H1 (cell line): ENCODE data around the gene FOXA2. TPM values are rescaled to one million over a fixed set of nuclear protein-coding genes. Genes with fewer than 3 reads are reported as not detected.

ENCODE experiments used
- CTCF ChIA-PET: fragments of 300-600 bp; sonication (Branson Sonifier 250); formaldehyde crosslinking; loops from one replicate; lab custom pipeline; 2021; ENCODE audit not compliant: partially characterized antibody; lab: Charles Lee
- POLR2A ChIA-PET: fragments of 300-600 bp; sonication (Branson Sonifier 250); formaldehyde crosslinking; loops from one replicate; lab custom pipeline; 2021; ENCODE audit warnings: inconsistent platforms; ENCODE audit not compliant: partially characterized antibody; lab: Charles Lee
- DNase-seq, 2 experiments: peaks; one replicate each; pipeline versions ENCODE4 v3.0.0 to v3.0.0-alpha.2; 2010 to 2022; ENCODE audit warnings: low spot score in 2 of 2, low read depth in 1 of 2, mixed read lengths in 1 of 2
- FAIRE-seq: peaks from 2 replicates; lab custom pipeline; 2011; peaks lifted over from hg19 to GRCh38; lab: Jason Lieb, UNC
- H2AFZ ChIP-seq: 2 replicates; pipeline ENCODE4 v1.8.1; 2012; ENCODE audit warnings: low read length, inconsistent platforms
- H2AK5ac ChIP-seq: 2 replicates; pipeline ENCODE4 v1.6.1; 2013; ENCODE audit warnings: low read depth, low read length
- H2BK120ac ChIP-seq: replicated peaks from 2 replicates; pipeline ENCODE3; 2013; ENCODE audit warnings: low read depth, low read length, inconsistent platforms
- H2BK12ac ChIP-seq: 2 replicates; pipeline ENCODE4 v1.6.1; 2013; ENCODE audit warnings: low read depth, low read length
- H2BK15ac ChIP-seq: 2 replicates; pipeline ENCODE4 v1.6.1; 2013; ENCODE audit warnings: low read length
- H2BK20ac ChIP-seq: 2 replicates; pipeline ENCODE4 v1.6.1; 2013; ENCODE audit warnings: low read length
- H2BK5ac ChIP-seq: 2 replicates; pipeline ENCODE4 v1.6.1; 2013; ENCODE audit warnings: low read depth, low read length
- H3K14ac ChIP-seq: 2 replicates; pipeline ENCODE4 v1.6.1; 2013; ENCODE audit warnings: inconsistent platforms; ENCODE audit not compliant: insufficient read length
- H3K18ac ChIP-seq: 2 replicates; pipeline ENCODE4 v1.6.1; 2013; ENCODE audit warnings: low read length; ENCODE audit errors: extremely low read depth
- H3K23ac ChIP-seq: 2 replicates; pipeline ENCODE4 v1.6.1; 2013; ENCODE audit warnings: inconsistent platforms; ENCODE audit not compliant: insufficient read length
- H3K23me2 ChIP-seq: 2 replicates; pipeline ENCODE4 v1.6.1; 2013; ENCODE audit warnings: low read depth, low read length
- H3K27ac ChIP-seq: 2 replicates; pipeline ENCODE4 v1.6.1; 2011; ENCODE audit warnings: low read depth, low read length, inconsistent platforms
- H3K27me3 ChIP-seq, 4 experiments: replicated peaks in 1 of 4; 1 replicate in 1 of 4; 2 replicates in 3 of 4; pipeline versions ENCODE4 v1.6.1 to v1.8.1; 2011 to 2013; ENCODE audit warnings: low read length in 3 of 4, mild to moderate bottlenecking in 3 of 4, inconsistent platforms in 2 of 4, mixed read lengths in 2 of 4, moderate library complexity in 1 of 4; ENCODE audit not compliant: control insufficient read depth in 3 of 4, insufficient read depth in 3 of 4; ENCODE audit errors: extremely low read depth in 1 of 4
- H3K36me3 ChIP-seq, 4 experiments: 2 replicates each; pipeline versions ENCODE4 v1.6.1 to v1.8.1; 2011 to 2013; ENCODE audit warnings: mild to moderate bottlenecking in 4 of 4, low read length in 3 of 4, moderate library complexity in 2 of 4, control low read depth in 1 of 4, inconsistent platforms in 1 of 4; ENCODE audit not compliant: insufficient read depth in 4 of 4, control insufficient read depth in 2 of 4
- H3K4ac ChIP-seq: replicated peaks from 2 replicates; pipeline ENCODE3; 2013; ENCODE audit warnings: low read length, low read depth, mixed read lengths, inconsistent platforms; ENCODE audit not compliant: insufficient read length
- H3K4me1 ChIP-seq, 4 experiments: replicated peaks in 1 of 4; 1 replicate in 1 of 4; 2 replicates in 3 of 4; pipeline versions ENCODE4 v1.6.1 to v1.8.1; 2011 to 2013; ENCODE audit warnings: low read length in 3 of 4, inconsistent platforms in 2 of 4, mixed read lengths in 1 of 4; ENCODE audit not compliant: insufficient read depth in 4 of 4, control insufficient read depth in 3 of 4
- H3K4me2 ChIP-seq, 2 experiments: 2 replicates each; pipeline versions ENCODE4 v1.6.1 to v1.8.1; 2011 to 2013; ENCODE audit warnings: low read depth in 2 of 2, low read length in 2 of 2, control low read depth in 1 of 2, inconsistent platforms in 1 of 2, mild to moderate bottlenecking in 1 of 2; ENCODE audit not compliant: insufficient read depth in 1 of 2
- H3K4me3 ChIP-seq, 4 experiments: fragments of 200-600, 300-600 bp in 1 of 4; sonication (generic), shearing (Covaris generic), sonication (Bioruptor Twin) in 1 of 4; 2 replicates each; pipeline versions ENCODE4 v1.5.1 to v1.8.1; 2011 to 2016; ENCODE audit warnings: low read length in 4 of 4, low read depth in 3 of 4, control low read depth in 2 of 4, inconsistent platforms in 2 of 4, mild to moderate bottlenecking in 2 of 4, mixed read lengths in 1 of 4, moderate library complexity in 1 of 4; ENCODE audit not compliant: insufficient read depth in 2 of 4; ENCODE audit errors: extremely low read depth in 1 of 4
- H3K56ac ChIP-seq: replicated peaks from 2 replicates; pipeline ENCODE3; 2013; ENCODE audit warnings: low read depth, mild to moderate bottlenecking, mixed read lengths, low read length, inconsistent platforms; ENCODE audit not compliant: insufficient read length
- H3K79me1 ChIP-seq: 2 replicates; pipeline ENCODE4 v1.6.1; 2013; ENCODE audit warnings: low read depth, low read length, control low read depth
- H3K79me2 ChIP-seq, 2 experiments: 2 replicates each; pipeline versions ENCODE4 v1.6.1 to v1.8.1; 2012 to 2013; ENCODE audit warnings: low read length in 2 of 2, mild to moderate bottlenecking in 2 of 2, inconsistent platforms in 1 of 2; ENCODE audit not compliant: insufficient read depth in 2 of 2, control insufficient read depth in 1 of 2
- H3K9ac ChIP-seq, 4 experiments: replicated peaks in 1 of 4; 1 replicate in 1 of 4; 2 replicates in 3 of 4; pipeline versions ENCODE4 v1.6.1 to v1.8.1; 2011 to 2013; ENCODE audit warnings: low read depth in 3 of 4, low read length in 3 of 4, control low read depth in 2 of 4, mild to moderate bottlenecking in 2 of 4, moderate library complexity in 2 of 4, inconsistent platforms in 1 of 4; ENCODE audit errors: extremely low read depth in 1 of 4
- H3K9me3 ChIP-seq, 2 experiments: 2 replicates each; pipeline versions ENCODE4 v1.6.1 to v1.8.1; 2012 to 2013; ENCODE audit warnings: mild to moderate bottlenecking in 2 of 2, moderate library complexity in 2 of 2, control low read depth in 1 of 2, inconsistent platforms in 1 of 2, low read depth in 1 of 2, low read length in 1 of 2, mixed read lengths in 1 of 2; ENCODE audit not compliant: insufficient read depth in 2 of 2
- H4K20me1 ChIP-seq, 2 experiments: replicated peaks in 1 of 2; 2 replicates each; pipeline versions ENCODE3 to v1.8.1; 2011 to 2013; ENCODE audit warnings: inconsistent platforms in 2 of 2, low read length in 2 of 2, mild to moderate bottlenecking in 1 of 2; ENCODE audit not compliant: insufficient read depth in 2 of 2, control insufficient read depth in 1 of 2
- H4K5ac ChIP-seq: 2 replicates; pipeline ENCODE4 v1.6.1; 2013; ENCODE audit warnings: low read length, low read depth, mixed read lengths, inconsistent platforms; ENCODE audit not compliant: insufficient read length
- H4K8ac ChIP-seq: 2 replicates; pipeline ENCODE4 v1.8.0; 2013; ENCODE audit warnings: mild to moderate bottlenecking, moderate library complexity, low read length, inconsistent platforms; ENCODE audit not compliant: insufficient read depth; ENCODE audit errors: extremely low read depth
- H4K91ac ChIP-seq: replicated peaks from 2 replicates; pipeline ENCODE3; 2013; ENCODE audit warnings: low read length, mixed read lengths, inconsistent platforms; ENCODE audit not compliant: insufficient read length
- ASH2L ChIP-seq: fragments of 200-600, 300-600 bp; sonication (generic); IDR thresholded peaks from one replicate; pipeline ENCODE4 v1.7.1; 2017; ENCODE audit warnings: low read length
- CBX8 ChIP-seq: fragments of 300-800, 300-1000 bp; sonication (generic); IDR thresholded peaks from 2 replicates; pipeline ENCODE4 v1.7.1; 2016; ENCODE audit warnings: low read depth, low read length, borderline replicate concordance
- EZH2 ChIP-seq: fragments of 200-600 bp; sonication (generic); IDR thresholded peaks from 2 replicates; pipeline ENCODE4 v1.7.1; 2012; ENCODE audit warnings: low read depth, mild to moderate bottlenecking, moderate library complexity, low read length, inconsistent platforms; ENCODE audit not compliant: severe bottlenecking
- HDAC2 ChIP-seq, 2 experiments: fragments of 300-600 bp in 1 of 2; sonication (generic) in 1 of 2; IDR thresholded peaks; 2 replicates each; pipeline ENCODE4 v1.6.1; 2011 to 2012; ENCODE audit warnings: low read depth in 2 of 2, low read length in 2 of 2, mild to moderate bottlenecking in 2 of 2, moderate library complexity in 2 of 2, borderline replicate concordance in 1 of 2, inconsistent platforms in 1 of 2
- POLR2A ChIP-seq, 2 experiments: IDR thresholded peaks; 1 replicate in 1 of 2; 2 replicates in 1 of 2; pipeline ENCODE4 v1.6.1; 2011; ENCODE audit warnings: low read depth in 2 of 2, low read length in 2 of 2, mild to moderate bottlenecking in 2 of 2; ENCODE audit errors: control extremely low read depth in 1 of 2
- POLR2AphosphoS5 ChIP-seq: IDR thresholded peaks from 2 replicates; pipeline ENCODE4 v1.6.1; 2011; ENCODE audit warnings: low read depth, low read length
- RNF2 ChIP-seq: fragments of 200-900, 300-1000 bp; sonication (generic); IDR thresholded peaks from 2 replicates; pipeline ENCODE4 v1.7.1; 2016; ENCODE audit warnings: borderline replicate concordance, low read depth, mild to moderate bottlenecking, antibody characterized with exemption, low read length; ENCODE audit not compliant: poor library complexity, severe bottlenecking; ENCODE audit errors: missing control alignments
- RXRA ChIP-seq: IDR thresholded peaks from 2 replicates; pipeline ENCODE4 v1.6.1; 2011; ENCODE audit warnings: low read depth, mild to moderate bottlenecking, low read length, moderate library complexity; ENCODE audit not compliant: insufficient read depth
- SUZ12 ChIP-seq: fragments of 200-600 bp; sonication (generic); IDR thresholded peaks from 2 replicates; pipeline ENCODE4 v1.6.1; 2012; ENCODE audit warnings: mild to moderate bottlenecking, inconsistent platforms, low read length, moderate library complexity, mixed read lengths
- YY1 ChIP-seq: IDR thresholded peaks from 2 replicates; pipeline ENCODE4 v1.6.1; 2011; ENCODE audit warnings: low read depth, mild to moderate bottlenecking, low read length
- WGBS, 2 experiments: shearing (Covaris generic) in 1 of 2; methylation state at CpG; one replicate each; pipeline versions ENCODE4 v1.1.6 to v1.1.7; 2013 to 2015; ENCODE audit warnings: low lambda C conversion rate in 2 of 2, mixed read lengths in 2 of 2, inconsistent platforms in 1 of 2, low coverage in 1 of 2, missing lambda C conversion rate in 1 of 2; ENCODE audit not compliant: insufficient replicate concordance in 2 of 2, insufficient coverage in 1 of 2, insufficient read length in 1 of 2; ENCODE audit errors: extremely low coverage in 1 of 2, missing lambda C conversion rate in 1 of 2; 5-methylcytosine and 5-hydroxymethylcytosine counted together
- polyA plus RNA-seq, 7 experiments: library from polyadenylated mRNA; depleted of rRNA in 3 of 7; stranded (reverse) in 5 of 7; unstranded in 2 of 7; fragments of >200 nt in 5 of 7; fragments of 200-250 nt in 2 of 7; gene quantifications; 1 replicate in 5 of 7; 2 replicates in 1 of 7; 4 replicates in 1 of 7; pipeline versions ENCODE4 v1.2.1 to v1.2.3, GENCODE V29; 2011 to 2013; ENCODE audit warnings: missing spikeins in 2 of 7, mixed read lengths in 2 of 7
- total RNA-seq: library from RNA; stranded (reverse); fragmentation: NEBNext Ultra II Directional; extraction: Animal tissue kit (Norgen Biotek cat#: 25700); gene quantifications from 2 replicates; pipeline ENCODE4 v1.2.1, GENCODE V29; 2021

The FOXA2 gene
- total and polyA plus RNA-seq, 2 of the 8 experiments (the other 6 are each of a cell fraction or from before 2014, with no cell fraction given) = not detected

- Histone ChIP-seq H3K14ac (no peak overlapping the region), H2BK15ac (no peak overlapping the region), H3K36me3 (peaks cover 0 to 4% (median 0%) of the 10 kb centered on the region in 4 experiments; a peak in 1 of 8 replicates), H4K5ac (no peak overlapping the region), H4K91ac (no peak overlapping the region), H2BK12ac (no peak overlapping the region), H4K8ac (no peak overlapping the region), H3K4ac (no peak overlapping the region), H3K4me1 (peaks cover 14 to 32% (median 19%) of the 10 kb centered on the region in 4 experiments), H3K4me3 (peak overlapping the region in 1 of 4 experiments; percentile 8; a peak in 1 of 8 replicates), H2BK5ac (no peak overlapping the region), H2AK5ac (no peak overlapping the region), H3K79me2 (no peaks in the 10 kb centered on the region), H2BK120ac (no peak overlapping the region), H3K18ac (no peak overlapping the region), H3K4me2 (peak overlapping the region in 1 of 2 experiments; percentile 43; a peak in 1 of 4 replicates), H3K9me3 (no peaks in the 10 kb centered on the region), H3K27ac (no peak overlapping the region), H2AFZ (no peak overlapping the region), H3K23me2 (no peaks in the 10 kb centered on the region), H4K20me1 (peaks cover 19 to 36% of the 10 kb centered on the region in 2 experiments), H3K9ac (no peak overlapping the region), H3K56ac (no peak overlapping the region), H3K79me1 (no peaks in the 10 kb centered on the region), H3K27me3 (peaks cover 93 to 99% (median 98%) of the 10 kb centered on the region in 4 experiments), H3K23ac (no peak overlapping the region), H2BK20ac (no peak overlapping the region)
- WGBS, 2 experiments = 8% methylated on average over 46 of the region's 48 CpGs; no CpG with 5 or more reads in 1 of the 2 experiments
- FAIRE-seq (no peak), DNase-seq (peak in 1 of 2 experiments; percentile 52)
- POLR2A ChIA-PET = interaction anchor here (1.0 kb wide), 1 partner anchor 16 kb away, joined by 3 read pairs; no protein-coding TSS in a partner anchor
- CTCF ChIA-PET = interaction anchor here (0.7 to 8.4 kb wide), 7 partner anchors 9 to 239 kb away, joined by 3 to 69 read pairs (median 3); partner anchors contain the start of gene FOXA2
- TF ChIP-seq RNF2 (peak; percentile 83), POLR2AphosphoS5 (no peak), EZH2 (peak; percentile 95), HDAC2 (IDR thresholded peaks at IDR 0.05; ENCODE audit: borderline replicate concordance in 1 of 2, low read depth in 2 of 2, low read length in 2 of 2) (no peak), CBX8 (peak; percentile 82; the same call in 1 of the 2 replicates), SUZ12 (peak; percentile 83), RXRA (no peak), ASH2L (no peak), YY1 (no peak), POLR2A (IDR thresholded peaks at IDR 0.05; ENCODE audit: control extremely low read depth in 1 of 2, low read depth in 2 of 2, low read length in 2 of 2) (no peak)
Observed at GRCh38 chr20:22576733-22577514, 7.4 kb downstream of the FOXA2 start.
